Islet precursor cell (in vitro differentiated cells): Measurements from ENCODE around the gene CCDC107.

Experiments
- DNase-seq: peaks from one replicate; pipeline ENCODE4 v3.0.0-alpha.2; 2018

CCDC107 gene

GRCh38 chr9:35708146-35708545 is 50.1 kb downstream of the CCDC107 start:
- no peak for DNase-seq

- no peak for DNase-seq
Measured at GRCh38 chr9:35710818-35711500, 52.9 kb downstream of the CCDC107 start.
